ENCODE results near the gene DIS3L2.

DIS3L2 gene

GRCh38 chr2:232229911-232230310 is 268.4 kb downstream of the DIS3L2 start:
- DNase-seq (ENCODE audit: low read depth), result no peak

GRCh38 chr2:232230560-232230959 is 269.0 kb downstream of the DIS3L2 start:
- DNase-seq (ENCODE audit: low read depth), result no peak

GRCh38 chr2:232231554-232231953 is 270.0 kb downstream of the DIS3L2 start:
- no peak for DNase-seq (ENCODE audit: low read depth)

- DNase-seq (ENCODE audit: low read depth), result no peak
Observed at GRCh38 chr2:232232915-232233314, 271.4 kb downstream of the DIS3L2 start.

- no peak for DNase-seq (ENCODE audit: low read depth)
Observed at GRCh38 chr2:232234922-232235615, 273.6 kb downstream of the DIS3L2 start.

GRCh38 chr2:232235716-232236115 is 274.2 kb downstream of the DIS3L2 start:
- DNase-seq (ENCODE audit: low read depth), result no peak

- DNase-seq (ENCODE audit: low read depth), result no peak
Observed at GRCh38 chr2:232236200-232236599, 274.7 kb downstream of the DIS3L2 start.

GRCh38 chr2:232237464-232237863 is 276.0 kb downstream of the DIS3L2 start:
- no peak for DNase-seq (ENCODE audit: low read depth)

- no peak for DNase-seq (ENCODE audit: low read depth)
Observed at GRCh38 chr2:232238108-232238507, 276.6 kb downstream of the DIS3L2 start.

- DNase-seq (ENCODE audit: low read depth), result no peak
Observed at GRCh38 chr2:232238596-232238995, 277.1 kb downstream of the DIS3L2 start.

- DNase-seq (ENCODE audit: low read depth), result no peak
Observed at GRCh38 chr2:232239951-232240681, 278.6 kb downstream of the DIS3L2 start.

- DNase-seq (ENCODE audit: low read depth), result no peak
Observed at GRCh38 chr2:232240906-232241305, 279.4 kb downstream of the DIS3L2 start.

- DNase-seq (ENCODE audit: low read depth), result no peak
Observed at GRCh38 chr2:232242316-232242715, 280.8 kb downstream of the DIS3L2 start.

GRCh38 chr2:232245111-232245510 is 283.6 kb downstream of the DIS3L2 start:
- DNase-seq (ENCODE audit: low read depth), result no peak

GRCh38 chr2:232246245-232246644 is 284.7 kb downstream of the DIS3L2 start:
- DNase-seq (ENCODE audit: low read depth), result no peak

GRCh38 chr2:232249096-232249495 is 287.6 kb downstream of the DIS3L2 start:
- DNase-seq (ENCODE audit: low read depth), result no peak

GRCh38 chr2:232250246-232251175 is 289.0 kb downstream of the DIS3L2 start:
- DNase-seq (ENCODE audit: low read depth), result no peak

GRCh38 chr2:232255033-232255432 is 293.5 kb downstream of the DIS3L2 start:
- no peak for DNase-seq (ENCODE audit: low read depth)

- no peak for DNase-seq (ENCODE audit: low read depth)
Observed at GRCh38 chr2:232260075-232260474, 298.6 kb downstream of the DIS3L2 start.

GRCh38 chr2:232261776-232262175 is 300.3 kb downstream of the DIS3L2 start:
- no peak for DNase-seq (ENCODE audit: low read depth)

- DNase-seq (ENCODE audit: low read depth), result no peak
Observed at GRCh38 chr2:232263295-232263694, 301.8 kb downstream of the DIS3L2 start.

- no peak for DNase-seq (ENCODE audit: low read depth)
Observed at GRCh38 chr2:232264081-232264480, 302.6 kb downstream of the DIS3L2 start.

- DNase-seq (ENCODE audit: low read depth), result no peak
Observed at GRCh38 chr2:232265329-232265728, 303.8 kb downstream of the DIS3L2 start.
